Uterus (tissue), 2 donors: ENCODE results near the gene CADM3.

Experiments
- CTCF ChIP-seq, 4 experiments: fragments of 200-600 bp in 2 of 4; fragments of 450-650 bp in 2 of 4; sonication (generic) in 2 of 4; IDR thresholded peaks; one replicate each; pipeline ENCODE4 v1.5.1; 2016 to 2019; ENCODE audit warnings: antibody characterized with exemption in 4 of 4, mild to moderate bottlenecking in 2 of 4, moderate library complexity in 1 of 4
- POLR2A ChIP-seq, 2 donors: fragments of 450-650 bp; IDR thresholded peaks; one replicate each; pipeline ENCODE4 v1.6.1; 2016; ENCODE audit warnings: antibody characterized with exemption in 2 of 2, mild to moderate bottlenecking in 1 of 2, moderate library complexity in 1 of 2

- TF ChIP-seq CTCF (IDR thresholded peaks at IDR 0.05), result no peak
- no peak for TF ChIP-seq POLR2A (IDR thresholded peaks at IDR 0.05)
These were observed 33.8 kb downstream of the CADM3 start for GRCh38 chr1:159205225-159205624.
